HEK293T (cell line): ENCODE measurements around the gene RTP5.

Experiments
- ARNT ChIP-seq: fragments of 450-650 bp; IDR thresholded peaks from 2 replicates; pipeline ENCODE4 v1.6.1; 2017; ENCODE audit warnings: mild to moderate bottlenecking
- BHLHE40 ChIP-seq: fragments of 450-650 bp; IDR thresholded peaks from 2 replicates; pipeline ENCODE4 v1.6.1; 2016; ENCODE audit warnings: mild to moderate bottlenecking, moderate library complexity, borderline replicate concordance
- FOXK2 ChIP-seq: fragments of 450-650 bp; IDR thresholded peaks from 2 replicates; pipeline ENCODE4 v1.6.1; 2016; ENCODE audit warnings: mild to moderate bottlenecking
- FOXM1 ChIP-seq: fragments of 450-650 bp; IDR thresholded peaks from 2 replicates; pipeline ENCODE4 v1.6.1; 2017; ENCODE audit warnings: mild to moderate bottlenecking, borderline replicate concordance
- L3MBTL2 ChIP-seq: fragments of 450-650 bp; conservative IDR thresholded peaks from 2 replicates; pipeline ENCODE4 v1.6.1; 2016; ENCODE audit warnings: mild to moderate bottlenecking
- LEF1 ChIP-seq: fragments of 450-650 bp; IDR thresholded peaks from 2 replicates; pipeline ENCODE4 v1.6.1; 2017; ENCODE audit warnings: mild to moderate bottlenecking, borderline replicate concordance
- PKNOX1 ChIP-seq: fragments of 450-650 bp; IDR thresholded peaks from 2 replicates; pipeline ENCODE4 v1.6.1; 2016
- SP1 ChIP-seq: fragments of 450-650 bp; IDR thresholded peaks from 2 replicates; pipeline ENCODE4 v1.6.1; 2017
- SUZ12 ChIP-seq: fragments of 450-650 bp; IDR thresholded peaks from 2 replicates; pipeline ENCODE4 v1.6.1; 2016; ENCODE audit warnings: mild to moderate bottlenecking
- TARDBP ChIP-seq: fragments of 450-650 bp; IDR thresholded peaks from 2 replicates; pipeline ENCODE4 v1.6.1; 2016

- TF ChIP-seq LEF1 (no peak), FOXM1 (no peak), ARNT (no peak), SP1 (no peak), FOXK2 (no peak), BHLHE40 (no peak), L3MBTL2 (no peak), SUZ12 (no peak), TARDBP (no peak), PKNOX1 (no peak)
These were observed 15.4 kb downstream of the RTP5 start for GRCh38 chr2:241884951-241885290.
